HG02588 (cell line): ENCODE data around the gene ZNF468.
"Not testable (repeated sequence)": the region's sequence is repeated elsewhere in the genome, so short reads cannot be mapped to it uniquely, and the experiment has no call there.

ENCODE experiments used
- ATAC-seq: cut with Tn5 transposase; IDR thresholded peaks from one replicate; pipeline ENCODE4 v1.9.1; 2021; ENCODE audit warnings: mild to moderate bottlenecking, moderate library complexity; ENCODE audit not compliant: unreplicated experiment

The ZNF468 gene

DNA sequence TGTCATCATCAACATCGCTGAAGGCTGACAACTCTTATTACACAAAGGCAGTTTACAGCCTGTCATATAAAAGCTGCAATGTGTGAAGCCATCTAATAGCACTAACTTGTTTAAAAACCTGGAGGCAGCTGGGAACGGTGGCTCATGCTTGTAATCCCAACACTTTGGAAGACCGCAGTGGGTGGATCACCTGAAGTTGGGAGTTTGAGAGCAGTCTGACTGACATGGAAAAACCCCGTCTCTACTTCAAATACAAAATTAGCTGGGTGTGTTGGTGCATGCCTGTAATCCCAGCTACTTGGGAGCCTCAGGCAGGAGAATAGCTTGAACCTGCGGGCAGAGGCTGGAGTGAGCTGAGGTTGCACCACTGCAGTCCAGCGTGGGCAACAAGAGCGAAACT lies 27.6 kb downstream of the ZNF468 start:
- not testable (repeated sequence) for ATAC-seq

DNA sequence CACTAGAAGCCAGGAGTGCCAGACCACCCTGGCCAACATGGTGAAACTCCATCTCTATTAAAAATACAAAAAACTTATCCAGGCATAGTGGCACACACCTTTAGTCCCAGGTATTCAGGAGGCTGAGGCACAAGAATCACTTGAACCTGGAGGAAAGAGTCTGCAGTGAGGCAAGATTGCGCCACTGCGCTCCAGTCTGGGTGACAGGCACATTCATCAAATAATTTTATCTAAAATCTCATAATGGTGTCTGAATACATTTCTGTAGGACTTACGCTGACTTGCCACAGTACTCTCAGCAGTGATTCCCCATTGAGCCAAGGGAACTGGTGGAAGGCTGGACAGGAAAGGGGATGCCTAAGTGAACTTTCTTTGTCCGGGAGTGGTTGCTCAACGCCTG lies 31.7 kb downstream of the ZNF468 start:
- no peak for ATAC-seq

DNA sequence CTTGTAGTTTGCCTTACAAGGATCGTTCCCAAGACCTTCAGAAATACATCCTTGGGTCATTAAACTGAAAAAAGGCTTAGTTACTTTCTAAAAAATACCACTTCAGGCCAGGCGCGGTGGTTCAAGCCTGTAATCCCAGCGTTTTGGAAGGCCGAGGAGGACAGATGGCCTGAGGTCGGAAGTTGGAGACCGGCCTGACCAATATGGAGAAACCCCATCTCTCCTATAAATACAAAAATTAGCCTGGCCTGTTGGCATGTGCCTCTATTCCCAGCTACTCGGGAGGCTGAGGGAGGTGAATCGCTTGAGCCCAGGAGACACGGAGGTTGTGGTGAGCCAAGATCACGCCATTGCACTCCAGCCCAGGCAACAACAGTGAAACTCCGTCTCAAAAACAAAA lies 33.7 kb downstream of the ZNF468 start:
- ATAC-seq, result no peak

DNA sequence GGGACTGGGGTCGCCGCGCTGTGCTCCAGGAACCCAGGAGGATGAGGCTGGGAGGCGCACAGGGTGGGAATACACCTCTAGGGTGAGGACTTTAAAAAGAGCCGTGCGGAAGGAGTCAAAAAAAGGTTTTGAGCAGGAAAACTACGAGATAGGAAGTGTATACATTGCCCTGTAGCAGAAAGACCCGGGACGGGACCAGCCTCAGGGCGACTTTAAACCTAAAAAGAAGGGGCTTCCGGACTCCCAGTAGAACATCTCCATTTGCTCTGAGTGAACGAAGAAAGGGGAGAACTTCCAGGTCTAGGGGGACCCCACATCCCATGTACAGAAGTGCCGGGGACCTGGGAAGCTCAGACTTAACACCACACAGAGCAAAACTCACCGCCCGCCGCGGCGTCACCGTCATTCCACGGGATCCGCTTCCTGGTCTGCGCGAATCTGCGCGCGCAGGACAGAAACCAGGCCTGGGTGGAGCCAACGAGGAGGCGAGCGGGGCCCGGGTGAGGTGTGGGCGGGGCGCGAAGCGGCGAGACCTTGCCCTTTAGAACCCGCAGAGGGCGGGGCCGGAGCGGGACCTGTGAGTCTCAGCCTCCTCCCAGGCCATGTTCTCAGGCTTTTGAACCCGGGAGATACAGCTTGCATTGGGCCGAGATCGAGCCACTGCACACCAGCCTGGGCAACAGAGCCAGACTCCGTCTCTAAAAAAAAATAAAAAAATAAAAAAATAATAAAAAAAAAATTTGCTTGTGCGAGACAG lies 36.0 kb downstream of the ZNF468 start, which contains the start of gene ZNF28:
Gene ZNF28, minus strand, starts transcription at position 430 of the 757 bp plus-strand sequence. CDS start 3,675 bp downstream, outside the sequence.
- ATAC-seq, result peak; percentile 96

DNA sequence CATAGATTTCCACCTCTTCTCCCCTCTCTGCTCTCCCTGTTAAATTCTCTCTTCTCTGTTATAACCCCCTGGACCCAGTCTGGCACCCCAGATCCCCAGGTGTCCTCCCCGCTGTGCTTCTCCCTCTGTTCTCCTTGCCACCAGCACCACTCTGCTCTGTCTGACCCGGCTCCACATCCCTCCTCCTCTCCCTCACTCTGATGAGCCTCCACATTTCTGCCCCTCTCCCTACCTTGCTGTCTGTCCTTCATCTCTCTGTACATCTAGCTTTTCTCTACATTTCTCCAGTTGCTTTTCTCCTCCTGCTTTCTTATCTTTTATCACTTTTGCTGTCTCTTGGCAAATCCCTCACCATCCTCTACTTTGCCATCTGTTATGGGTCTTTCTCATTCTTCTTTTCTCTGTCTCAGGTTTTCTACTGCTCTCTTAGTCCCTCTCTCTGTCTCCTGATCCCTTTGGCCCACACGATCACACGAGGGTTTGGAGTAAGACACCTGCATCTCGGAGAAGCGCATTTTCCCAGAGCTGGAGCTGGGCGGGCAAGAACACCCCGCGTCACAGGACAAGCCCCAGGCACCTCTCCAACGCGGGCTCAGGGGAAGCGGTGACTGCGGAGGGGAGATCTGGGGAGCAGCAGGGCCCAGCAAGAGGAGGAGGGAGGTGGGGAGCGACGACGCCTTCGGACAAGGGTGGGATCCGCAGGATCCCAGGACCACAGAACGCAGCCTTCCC lies 36.8 kb downstream of the ZNF468 start:
- ATAC-seq, result peak; percentile 23

DNA sequence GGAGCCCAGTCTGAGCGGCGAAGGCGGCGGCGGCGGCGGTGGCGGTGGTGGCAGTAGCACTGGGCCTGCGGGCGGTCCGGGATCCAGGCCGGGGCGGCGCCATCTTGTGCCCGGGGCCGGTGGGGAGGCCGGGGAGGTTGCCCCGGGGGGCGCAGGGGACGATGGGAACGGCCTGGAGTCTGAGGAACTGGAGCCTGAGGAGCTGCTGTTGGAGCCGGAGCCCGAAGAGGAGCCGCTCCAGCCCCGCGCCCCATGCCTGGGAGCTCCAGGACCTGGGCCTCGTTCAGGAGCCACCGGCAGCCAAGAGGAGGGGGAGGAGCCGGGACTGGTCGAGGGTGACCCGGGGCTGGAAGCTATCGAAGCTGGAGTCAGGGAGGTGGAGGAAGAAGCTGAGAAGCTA lies 47.6 kb downstream of the ZNF468 start:
- ATAC-seq, result no peak

DNA sequence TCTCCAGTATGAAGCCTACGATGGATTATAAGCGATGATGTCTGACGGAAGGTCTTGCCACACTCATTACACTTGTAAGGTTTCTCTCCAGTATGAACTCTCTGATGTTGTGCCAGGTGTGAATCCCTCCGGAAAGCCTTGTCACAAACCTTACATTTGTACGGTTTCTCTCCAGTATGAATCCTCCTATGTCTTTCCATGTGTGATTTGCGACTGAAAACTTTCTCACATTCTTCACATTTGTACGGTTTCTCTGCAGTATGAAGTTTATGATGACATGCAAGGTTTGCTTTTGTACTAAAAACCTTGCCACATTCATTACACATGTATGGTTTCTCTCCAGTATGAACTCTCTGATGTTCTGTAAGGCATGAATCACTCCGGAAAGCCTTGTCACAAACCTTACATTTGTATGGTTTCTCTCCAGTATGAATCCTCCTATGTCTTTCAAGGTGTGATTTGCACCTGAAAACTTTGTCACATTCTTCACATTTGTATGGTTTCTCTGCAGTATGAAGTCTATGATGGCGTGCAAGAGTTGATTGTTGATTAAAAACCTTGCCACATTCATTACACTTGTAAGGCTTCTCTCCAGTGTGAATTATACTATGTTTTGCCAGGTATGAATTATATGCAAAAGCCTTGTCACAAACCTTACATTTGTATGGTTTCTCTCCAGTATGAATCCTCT lies 57.3 kb downstream of the ZNF468 start:
- ATAC-seq, result not testable (repeated sequence)

DNA sequence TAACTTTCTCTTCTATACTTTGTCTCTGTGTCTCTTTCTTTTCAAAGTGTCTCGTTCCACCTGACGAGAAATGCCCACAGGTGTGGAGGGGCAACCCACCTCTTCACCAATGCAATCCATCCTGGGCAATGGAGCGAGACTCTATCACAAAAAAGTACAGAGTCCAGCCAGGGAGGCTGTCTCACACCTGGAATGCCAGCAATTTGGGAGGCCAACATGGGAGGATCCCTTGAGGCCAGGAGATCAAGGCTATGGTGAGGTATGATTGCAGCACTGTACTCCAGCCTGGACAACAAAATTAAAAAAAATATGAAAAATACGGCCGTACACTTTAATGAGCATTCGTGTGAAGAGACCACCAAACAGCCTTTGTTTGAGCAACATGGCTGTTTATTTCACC lies 68.0 kb downstream of the ZNF468 start:
- ATAC-seq, result no peak
